Measurements from ENCODE around the gene SDC1. TPM values are rescaled to one million over a fixed set of nuclear protein-coding genes. Genes with fewer than 3 reads are reported as not detected.

The SDC1 gene
- total RNA-seq, 1 experiment from 2014 or later: 22.3 TPM

DNA sequence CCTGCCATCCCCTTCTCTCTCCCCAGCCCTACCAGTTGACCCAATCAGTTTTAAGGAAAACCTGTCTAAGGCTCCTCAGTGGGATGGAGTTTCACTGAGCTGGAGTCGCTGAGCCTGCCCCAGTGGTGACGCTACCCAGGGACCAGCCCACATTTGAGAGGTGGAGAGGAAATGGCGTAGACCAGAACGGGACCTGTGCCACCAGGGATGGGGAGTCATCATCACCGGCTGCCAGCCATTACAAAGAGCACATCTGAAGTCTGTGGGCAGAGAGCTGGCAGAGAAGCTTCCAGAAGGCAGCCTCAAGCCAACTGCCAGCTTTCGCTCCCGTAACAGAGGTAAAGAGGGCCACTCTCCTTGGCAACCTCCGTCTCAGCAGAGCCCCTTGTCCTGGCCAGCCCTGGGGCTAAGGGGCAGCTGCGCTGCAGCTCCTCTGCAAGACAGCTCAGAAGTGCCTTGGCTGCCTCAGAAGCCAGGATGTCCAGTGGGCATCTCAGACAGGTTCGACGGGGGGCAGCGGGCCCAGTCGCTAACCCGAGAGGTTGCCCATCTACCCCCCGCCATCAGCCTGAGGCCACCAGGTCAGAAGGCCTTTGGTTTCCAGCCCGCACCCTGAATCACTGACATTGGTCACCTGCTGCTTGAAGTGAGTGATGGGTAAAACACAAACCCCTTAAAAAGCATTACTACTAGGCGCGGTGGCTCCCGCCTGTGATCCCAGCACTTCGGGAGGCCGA lies 15.4 kb downstream of the SDC1 start:
- Histone ChIP-seq H2BK120ac (ENCODE audit: low read depth, low read length, poor library complexity, severe bottlenecking) (no peak overlapping the region), H3K23me2 (ENCODE audit: insufficient read length, low read depth, low read length, poor library complexity, severe bottlenecking) (no peaks in the 10 kb centered on the region), H3K79me1 (ENCODE audit: insufficient read depth, low read depth, low read length, poor library complexity, severe bottlenecking) (peaks cover 4% of the 10 kb centered on the region), H2BK15ac (ENCODE audit: low read depth, low read length) (no peak overlapping the region), H3K18ac (ENCODE audit: insufficient read length, low read depth, low read length) (no peak overlapping the region), H2BK20ac (ENCODE audit: low read depth, low read length, poor library complexity, severe bottlenecking) (no peak overlapping the region), H3K4ac (ENCODE audit: low read depth, low read length) (no peak overlapping the region), H4K5ac (ENCODE audit: insufficient read length, low read depth, low read length) (no peak overlapping the region), H4K8ac (replicated peaks; ENCODE audit: insufficient read length, low read depth, low read length) (no peak overlapping the region), H2AFZ (ENCODE audit: low read length) (no peak overlapping the region), H3K4me1 (ENCODE audit: insufficient read depth, low read length) (no peaks in the 10 kb centered on the region; the same call in 1 of the 2 replicates), H3K14ac (ENCODE audit: insufficient read depth, low read length) (no peak overlapping the region), H3K4me2 (ENCODE audit: insufficient read depth, insufficient read length, low read length) (no peak overlapping the region), H3T11ph (ENCODE audit: low read length) (no peak overlapping the region), H3K79me2 (ENCODE audit: insufficient read depth, low read length) (peaks cover 2% of the 10 kb centered on the region; the same call in 1 of the 2 replicates), H4K20me1 (ENCODE audit: control insufficient read depth, insufficient read depth, insufficient read length) (peaks cover 2% of the 10 kb centered on the region), H3K9me3 (ENCODE audit: control insufficient read depth, low read depth, low read length) (no peaks in the 10 kb centered on the region), H3K27me3 (ENCODE audit: insufficient read depth, low read length) (no peaks in the 10 kb centered on the region), H4K91ac (ENCODE audit: insufficient read length, low read depth, low read length) (no peak overlapping the region), H3K56ac (ENCODE audit: insufficient read length, low read depth, low read length) (no peak overlapping the region), H2BK5ac (ENCODE audit: insufficient read length, low read length) (no peak overlapping the region), H3K23ac (ENCODE audit: insufficient read length, low read depth, low read length) (no peak overlapping the region), H3K27ac (ENCODE audit: insufficient read length, low read depth, low read length) (no peak overlapping the region), H3K9ac (ENCODE audit: extremely low read depth, insufficient read length, low read length) (no peak overlapping the region), H2BK12ac (ENCODE audit: insufficient read length, low read depth, low read length) (no peak overlapping the region), H2AK5ac (ENCODE audit: insufficient read length, low read length) (no peak overlapping the region)
- peaks cover 30 to 41% of the 10 kb centered on the region in 2 experiments for H3K4me1 Mint-ChIP-seq
- peaks cover 2% of the 10 kb centered on the region in 3 experiments; a peak in 4 of 7 replicates for H3K36me3 Mint-ChIP-seq (ENCODE audit: insufficient read depth in 1 of 3, low read depth in 3 of 3)
- no CpG with 5 or more reads among the region's 21 CpGs for WGBS (ENCODE audit: extremely low coverage, insufficient read length, low lambda C conversion rate)
- H3K27ac Mint-ChIP-seq: peak overlapping the region in 1 of 3 experiments; percentile 83; a peak in 1 of 7 replicates
- TF ChIP-seq, protein P1, sequence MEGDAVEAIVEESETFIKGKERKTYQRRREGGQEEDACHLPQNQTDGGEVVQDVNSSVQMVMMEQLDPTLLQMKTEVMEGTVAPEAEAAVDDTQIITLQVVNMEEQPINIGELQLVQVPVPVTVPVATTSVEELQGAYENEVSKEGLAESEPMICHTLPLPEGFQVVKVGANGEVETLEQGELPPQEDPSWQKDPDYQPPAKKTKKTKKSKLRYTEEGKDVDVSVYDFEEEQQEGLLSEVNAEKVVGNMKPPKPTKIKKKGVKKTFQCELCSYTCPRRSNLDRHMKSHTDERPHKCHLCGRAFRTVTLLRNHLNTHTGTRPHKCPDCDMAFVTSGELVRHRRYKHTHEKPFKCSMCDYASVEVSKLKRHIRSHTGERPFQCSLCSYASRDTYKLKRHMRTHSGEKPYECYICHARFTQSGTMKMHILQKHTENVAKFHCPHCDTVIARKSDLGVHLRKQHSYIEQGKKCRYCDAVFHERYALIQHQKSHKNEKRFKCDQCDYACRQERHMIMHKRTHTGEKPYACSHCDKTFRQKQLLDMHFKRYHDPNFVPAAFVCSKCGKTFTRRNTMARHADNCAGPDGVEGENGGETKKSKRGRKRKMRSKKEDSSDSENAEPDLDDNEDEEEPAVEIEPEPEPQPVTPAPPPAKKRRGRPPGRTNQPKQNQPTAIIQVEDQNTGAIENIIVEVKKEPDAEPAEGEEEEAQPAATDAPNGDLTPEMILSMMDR (conservative IDR thresholded peaks at IDR 0.05): no peak
- no peaks in the 10 kb centered on the region for H3K9me3 Mint-ChIP-seq
- no peak overlapping the region; a peak in 1 of 5 replicates for H3K4me3 Mint-ChIP-seq
- no peak for DNase-seq
- no peaks in the 10 kb centered on the region for H3K27me3 Mint-ChIP-seq (ENCODE audit: low read depth)
